HepG2 (cell line): ENCODE results near the gene STK11. TPM values are rescaled to one million over a fixed set of nuclear protein-coding genes. Genes with fewer than 3 reads are reported as not detected.

ENCODE experiments used
- CHD2 ChIP-seq: IDR thresholded peaks from 2 replicates; pipeline ENCODE4 v1.6.1; 2011; ENCODE audit warnings: low read depth, low read length, improper control_type of control experiment
- PHF21A ChIP-seq: sonication (generic); formaldehyde crosslinking; IDR thresholded peaks from 2 replicates; pipeline ENCODE4 v1.5.0; 2020; ENCODE audit warnings: mild to moderate bottlenecking, missing genetic modification reagents
- POLR2G ChIP-seq: fragments of 200-400 bp; formaldehyde crosslinking; IDR thresholded peaks from 2 replicates; pipeline ENCODE4 v1.6.1; 2018; ENCODE audit warnings: mild to moderate bottlenecking, low read depth, low read length, moderate library complexity
- SMARCE1 ChIP-seq: fragments of 450-650 bp; IDR thresholded peaks from 2 replicates; pipeline ENCODE4 v1.6.1; 2017; ENCODE audit warnings: borderline replicate concordance
- TBX2 ChIP-seq: sonication (generic); formaldehyde crosslinking; IDR thresholded peaks from 2 replicates; pipeline ENCODE4 v1.5.0; 2020; ENCODE audit warnings: missing genetic modification reagents, mild to moderate bottlenecking, borderline replicate concordance
- YEATS2 ChIP-seq: sonication (generic); formaldehyde crosslinking; IDR thresholded peaks from 2 replicates; pipeline ENCODE4 v1.4.0; 2020; ENCODE audit warnings: missing genetic modification reagents, borderline replicate concordance
- ZIK1 ChIP-seq: sonication (generic); formaldehyde crosslinking; IDR thresholded peaks from 2 replicates; pipeline ENCODE4 v1.5.0; 2020; ENCODE audit warnings: mild to moderate bottlenecking, low read depth, missing genetic modification reagents, borderline replicate concordance
- ZNF331 ChIP-seq: sonication (generic); formaldehyde crosslinking; IDR thresholded peaks from 2 replicates; pipeline ENCODE4 v1.4.0; 2020; ENCODE audit warnings: missing genetic modification reagents
- ZNF350 ChIP-seq: sonication (generic); formaldehyde crosslinking; IDR thresholded peaks from 2 replicates; pipeline ENCODE4 v1.4.0; 2020; ENCODE audit warnings: mild to moderate bottlenecking, low read depth, missing genetic modification reagents, borderline replicate concordance
- ZNF850 ChIP-seq: sonication (generic); formaldehyde crosslinking; conservative IDR thresholded peaks from 2 replicates; pipeline ENCODE4 v1.9.0; 2021; ENCODE audit warnings: mild to moderate bottlenecking, missing genetic modification reagents
- polyA plus RNA-seq, 8 experiments: library from polyadenylated mRNA; depleted of rRNA in 3 of 8; stranded (reverse) in 7 of 8; unstranded in 1 of 8; fragments of >200 nt; fragmentation: Illumina TruSeq in 4 of 8; extraction: Trizol in 4 of 8; gene quantifications; 2 replicates each; pipeline versions ENCODE4 v1.2.1 to v1.2.3, GENCODE V29; 2011 to 2016; ENCODE audit warnings: low read depth in 4 of 8, missing spikeins in 1 of 8, mixed read lengths in 1 of 8; ENCODE audit not compliant: insufficient read depth in 1 of 8
- total RNA-seq, 5 experiments: library from RNA; depleted of rRNA; stranded (reverse); fragments of >200 nt; fragmentation: Illumina TruSeq; extraction: Trizol; gene quantifications; 2 replicates each; pipeline ENCODE4 v1.2.3, GENCODE V29; 2016; ENCODE audit warnings: low read depth in 1 of 5
- TF ChIP-seq, protein P1 (sequence below): sonication (generic); formaldehyde crosslinking; conservative IDR thresholded peaks from 2 replicates; pipeline ENCODE4 v1.5.0; 2020; ENCODE audit warnings: missing genetic modification reagents
- TF ChIP-seq, protein P2 (sequence below): sonication (generic); formaldehyde crosslinking; IDR thresholded peaks from 2 replicates; pipeline ENCODE4 v1.8.0; 2022; ENCODE audit warnings: missing genetic modification reagents, mild to moderate bottlenecking, borderline replicate concordance
- TF ChIP-seq, protein P3 (sequence below): sonication (generic); formaldehyde crosslinking; IDR thresholded peaks from 2 replicates; pipeline ENCODE4 v1.8.0; 2022; ENCODE audit warnings: missing genetic modification reagents, mild to moderate bottlenecking, moderate library complexity, borderline replicate concordance
- TF ChIP-seq, protein P4 (sequence below): sonication (generic); formaldehyde crosslinking; IDR thresholded peaks from 2 replicates; pipeline ENCODE4 v1.4.0; 2020; ENCODE audit warnings: missing genetic modification reagents, borderline replicate concordance
- TF ChIP-seq, protein P5 (sequence below): sonication (generic); formaldehyde crosslinking; conservative IDR thresholded peaks from 2 replicates; pipeline ENCODE4 v1.8.0; 2022; ENCODE audit warnings: low read depth, missing genetic modification reagents
- TF ChIP-seq, protein P6 (sequence below): IDR thresholded peaks from 2 replicates; pipeline ENCODE4 v1.6.1; 2016; ENCODE audit warnings: low read depth
- TF ChIP-seq, protein P7 (sequence below): sonication (generic); formaldehyde crosslinking; IDR thresholded peaks from 2 replicates; pipeline ENCODE4 v1.4.0; 2020; ENCODE audit warnings: missing genetic modification reagents

STK11 gene
- total and polyA plus RNA-seq, 2 of the 13 experiments (the other 11 are each of a cell fraction or from before 2014, with no cell fraction given): 27.5 to 43.6 TPM

DNA sequence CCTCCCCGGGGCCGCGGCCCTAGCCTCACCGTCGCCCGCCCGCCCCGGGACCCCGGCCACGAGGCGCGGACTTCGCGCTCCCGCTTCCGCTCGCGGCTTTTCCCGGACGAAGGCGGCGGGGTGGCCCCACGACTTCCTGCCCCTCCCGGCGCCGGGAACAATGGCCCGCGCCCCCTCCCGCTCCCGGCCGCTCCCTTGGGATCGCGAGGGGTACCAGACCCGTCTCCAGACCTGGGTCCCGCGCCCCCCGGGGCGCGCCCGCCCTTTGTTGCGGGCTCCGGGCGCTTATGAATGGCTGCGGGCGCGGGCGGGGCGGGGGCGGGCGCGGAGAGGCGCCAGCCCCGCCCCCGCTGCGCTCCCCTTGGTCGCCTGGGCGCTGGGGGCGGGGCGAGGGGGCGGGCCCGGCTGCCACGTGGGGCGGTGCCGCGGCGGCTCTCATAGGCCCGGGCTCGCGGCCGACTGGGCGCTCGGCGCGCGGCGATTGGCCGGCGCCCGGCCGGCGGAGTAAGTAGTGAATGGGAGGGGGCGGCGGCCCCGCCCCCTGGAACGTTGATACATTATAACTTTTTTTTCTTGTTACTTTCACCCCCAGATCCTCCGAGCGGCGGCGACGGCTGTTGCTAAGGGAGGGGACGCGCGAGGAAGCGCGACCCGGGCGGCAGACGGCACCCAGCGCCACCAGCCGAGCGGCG lies 43.9 kb downstream of the STK11 start (continued):
- TF ChIP-seq, protein P1, sequence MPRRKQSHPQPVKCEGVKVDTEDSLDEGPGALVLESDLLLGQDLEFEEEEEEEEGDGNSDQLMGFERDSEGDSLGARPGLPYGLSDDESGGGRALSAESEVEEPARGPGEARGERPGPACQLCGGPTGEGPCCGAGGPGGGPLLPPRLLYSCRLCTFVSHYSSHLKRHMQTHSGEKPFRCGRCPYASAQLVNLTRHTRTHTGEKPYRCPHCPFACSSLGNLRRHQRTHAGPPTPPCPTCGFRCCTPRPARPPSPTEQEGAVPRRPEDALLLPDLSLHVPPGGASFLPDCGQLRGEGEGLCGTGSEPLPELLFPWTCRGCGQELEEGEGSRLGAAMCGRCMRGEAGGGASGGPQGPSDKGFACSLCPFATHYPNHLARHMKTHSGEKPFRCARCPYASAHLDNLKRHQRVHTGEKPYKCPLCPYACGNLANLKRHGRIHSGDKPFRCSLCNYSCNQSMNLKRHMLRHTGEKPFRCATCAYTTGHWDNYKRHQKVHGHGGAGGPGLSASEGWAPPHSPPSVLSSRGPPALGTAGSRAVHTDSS (CRISPR knock-in tag): no peak
- no peak for TF ChIP-seq YEATS2 (CRISPR knock-in tag)
- TF ChIP-seq, protein P2, sequence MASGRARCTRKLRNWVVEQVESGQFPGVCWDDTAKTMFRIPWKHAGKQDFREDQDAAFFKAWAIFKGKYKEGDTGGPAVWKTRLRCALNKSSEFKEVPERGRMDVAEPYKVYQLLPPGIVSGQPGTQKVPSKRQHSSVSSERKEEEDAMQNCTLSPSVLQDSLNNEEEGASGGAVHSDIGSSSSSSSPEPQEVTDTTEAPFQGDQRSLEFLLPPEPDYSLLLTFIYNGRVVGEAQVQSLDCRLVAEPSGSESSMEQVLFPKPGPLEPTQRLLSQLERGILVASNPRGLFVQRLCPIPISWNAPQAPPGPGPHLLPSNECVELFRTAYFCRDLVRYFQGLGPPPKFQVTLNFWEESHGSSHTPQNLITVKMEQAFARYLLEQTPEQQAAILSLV (CRISPR knock-in tag): no peak; the same call in 1 of the 2 replicates
- TF ChIP-seq ZNF331 (CRISPR knock-in tag): 0 out of 2 replicates have a peak, but pooled peaks have one; percentile 38
- TF ChIP-seq, protein P3, sequence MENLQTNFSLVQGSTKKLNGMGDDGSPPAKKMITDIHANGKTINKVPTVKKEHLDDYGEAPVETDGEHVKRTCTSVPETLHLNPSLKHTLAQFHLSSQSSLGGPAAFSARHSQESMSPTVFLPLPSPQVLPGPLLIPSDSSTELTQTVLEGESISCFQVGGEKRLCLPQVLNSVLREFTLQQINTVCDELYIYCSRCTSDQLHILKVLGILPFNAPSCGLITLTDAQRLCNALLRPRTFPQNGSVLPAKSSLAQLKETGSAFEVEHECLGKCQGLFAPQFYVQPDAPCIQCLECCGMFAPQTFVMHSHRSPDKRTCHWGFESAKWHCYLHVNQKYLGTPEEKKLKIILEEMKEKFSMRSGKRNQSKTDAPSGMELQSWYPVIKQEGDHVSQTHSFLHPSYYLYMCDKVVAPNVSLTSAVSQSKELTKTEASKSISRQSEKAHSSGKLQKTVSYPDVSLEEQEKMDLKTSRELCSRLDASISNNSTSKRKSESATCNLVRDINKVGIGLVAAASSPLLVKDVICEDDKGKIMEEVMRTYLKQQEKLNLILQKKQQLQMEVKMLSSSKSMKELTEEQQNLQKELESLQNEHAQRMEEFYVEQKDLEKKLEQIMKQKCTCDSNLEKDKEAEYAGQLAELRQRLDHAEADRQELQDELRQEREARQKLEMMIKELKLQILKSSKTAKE: peak; percentile 58; the same call in 1 of the 2 replicates
- TF ChIP-seq SMARCE1: no peak
- TF ChIP-seq, protein P4, sequence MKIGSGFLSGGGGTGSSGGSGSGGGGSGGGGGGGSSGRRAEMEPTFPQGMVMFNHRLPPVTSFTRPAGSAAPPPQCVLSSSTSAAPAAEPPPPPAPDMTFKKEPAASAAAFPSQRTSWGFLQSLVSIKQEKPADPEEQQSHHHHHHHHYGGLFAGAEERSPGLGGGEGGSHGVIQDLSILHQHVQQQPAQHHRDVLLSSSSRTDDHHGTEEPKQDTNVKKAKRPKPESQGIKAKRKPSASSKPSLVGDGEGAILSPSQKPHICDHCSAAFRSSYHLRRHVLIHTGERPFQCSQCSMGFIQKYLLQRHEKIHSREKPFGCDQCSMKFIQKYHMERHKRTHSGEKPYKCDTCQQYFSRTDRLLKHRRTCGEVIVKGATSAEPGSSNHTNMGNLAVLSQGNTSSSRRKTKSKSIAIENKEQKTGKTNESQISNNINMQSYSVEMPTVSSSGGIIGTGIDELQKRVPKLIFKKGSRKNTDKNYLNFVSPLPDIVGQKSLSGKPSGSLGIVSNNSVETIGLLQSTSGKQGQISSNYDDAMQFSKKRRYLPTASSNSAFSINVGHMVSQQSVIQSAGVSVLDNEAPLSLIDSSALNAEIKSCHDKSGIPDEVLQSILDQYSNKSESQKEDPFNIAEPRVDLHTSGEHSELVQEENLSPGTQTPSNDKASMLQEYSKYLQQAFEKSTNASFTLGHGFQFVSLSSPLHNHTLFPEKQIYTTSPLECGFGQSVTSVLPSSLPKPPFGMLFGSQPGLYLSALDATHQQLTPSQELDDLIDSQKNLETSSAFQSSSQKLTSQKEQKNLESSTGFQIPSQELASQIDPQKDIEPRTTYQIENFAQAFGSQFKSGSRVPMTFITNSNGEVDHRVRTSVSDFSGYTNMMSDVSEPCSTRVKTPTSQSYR (CRISPR knock-in tag): peak; percentile 23; the same call in 1 of the 2 replicates
- TF ChIP-seq, protein P5, sequence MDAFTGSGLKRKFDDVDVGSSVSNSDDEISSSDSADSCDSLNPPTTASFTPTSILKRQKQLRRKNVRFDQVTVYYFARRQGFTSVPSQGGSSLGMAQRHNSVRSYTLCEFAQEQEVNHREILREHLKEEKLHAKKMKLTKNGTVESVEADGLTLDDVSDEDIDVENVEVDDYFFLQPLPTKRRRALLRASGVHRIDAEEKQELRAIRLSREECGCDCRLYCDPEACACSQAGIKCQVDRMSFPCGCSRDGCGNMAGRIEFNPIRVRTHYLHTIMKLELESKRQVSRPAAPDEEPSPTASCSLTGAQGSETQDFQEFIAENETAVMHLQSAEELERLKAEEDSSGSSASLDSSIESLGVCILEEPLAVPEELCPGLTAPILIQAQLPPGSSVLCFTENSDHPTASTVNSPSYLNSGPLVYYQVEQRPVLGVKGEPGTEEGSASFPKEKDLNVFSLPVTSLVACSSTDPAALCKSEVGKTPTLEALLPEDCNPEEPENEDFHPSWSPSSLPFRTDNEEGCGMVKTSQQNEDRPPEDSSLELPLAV (CRISPR knock-in tag): no peak
- TF ChIP-seq, protein P6, sequence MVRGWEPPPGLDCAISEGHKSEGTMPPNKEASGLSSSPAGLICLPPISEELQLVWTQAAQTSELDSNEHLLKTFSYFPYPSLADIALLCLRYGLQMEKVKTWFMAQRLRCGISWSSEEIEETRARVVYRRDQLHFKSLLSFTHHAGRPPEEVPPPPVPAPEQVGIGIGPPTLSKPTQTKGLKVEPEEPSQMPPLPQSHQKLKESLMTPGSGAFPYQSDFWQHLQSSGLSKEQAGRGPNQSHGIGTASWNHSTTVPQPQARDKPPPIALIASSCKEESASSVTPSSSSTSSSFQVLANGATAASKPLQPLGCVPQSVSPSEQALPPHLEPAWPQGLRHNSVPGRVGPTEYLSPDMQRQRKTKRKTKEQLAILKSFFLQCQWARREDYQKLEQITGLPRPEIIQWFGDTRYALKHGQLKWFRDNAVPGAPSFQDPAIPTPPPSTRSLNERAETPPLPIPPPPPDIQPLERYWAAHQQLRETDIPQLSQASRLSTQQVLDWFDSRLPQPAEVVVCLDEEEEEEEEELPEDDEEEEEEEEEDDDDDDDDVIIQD: no peak
- TF ChIP-seq, protein P7, sequence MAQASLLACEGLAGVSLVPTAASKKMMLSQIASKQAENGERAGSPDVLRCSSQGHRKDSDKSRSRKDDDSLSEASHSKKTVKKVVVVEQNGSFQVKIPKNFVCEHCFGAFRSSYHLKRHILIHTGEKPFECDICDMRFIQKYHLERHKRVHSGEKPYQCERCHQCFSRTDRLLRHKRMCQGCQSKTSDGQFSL (CRISPR knock-in tag): no peak
- TF ChIP-seq TBX2 (CRISPR knock-in tag): peak; percentile 56; the same call in 1 of the 2 replicates
- TF ChIP-seq ZNF350 (CRISPR knock-in tag): no peak
- peak; percentile 85 for TF ChIP-seq PHF21A (CRISPR knock-in tag)
- TF ChIP-seq POLR2G: peak; percentile 96
- no peak for TF ChIP-seq ZIK1
- peak; percentile 73 for TF ChIP-seq CHD2
- no peak for TF ChIP-seq ZNF850 (CRISPR knock-in tag)
